GM08714 (cell line): ENCODE data around the gene ZNF678.

Experiments
- H3K4me3 ChIP-seq: fragments of 200-500 bp; sonication (Bioruptor generic); 2 replicates; pipeline ENCODE4 v1.5.1; 2014; ENCODE audit warnings: mild to moderate bottlenecking, low read length, inconsistent platforms
- ZNF274 ChIP-seq: IDR thresholded peaks from 2 replicates; pipeline ENCODE4 v1.6.1; 2012; ENCODE audit warnings: mild to moderate bottlenecking, low read depth, low read length

Gene ZNF678

GRCh38 chr1:227563324-227564201 lies at the start of gene ZNF678:
ZNF678 (plus strand) TSS chr1:227563556; CDS start chr1:227650992, 87,436 bp downstream.
- TF ChIP-seq ZNF274, result no peak
- peak within 1 kb of the TSS; percentile 92 for H3K4me3 ChIP-seq

- TF ChIP-seq ZNF274, result no peak
- H3K4me3 ChIP-seq, result no peak overlapping the region
Observed at GRCh38 chr1:227518876-227519275, 44.5 kb upstream of the ZNF678 start.

- no peak for TF ChIP-seq ZNF274
- no peak overlapping the region for H3K4me3 ChIP-seq
Observed at GRCh38 chr1:227521782-227522181, 41.6 kb upstream of the ZNF678 start.

- TF ChIP-seq ZNF274, result no peak
- no peak overlapping the region for H3K4me3 ChIP-seq
Observed at GRCh38 chr1:227526524-227526923, 36.8 kb upstream of the ZNF678 start.

GRCh38 chr1:227532019-227532619 lies 31.2 kb upstream of the ZNF678 start:
- no peak overlapping the region for H3K4me3 ChIP-seq
- no peak for TF ChIP-seq ZNF274

GRCh38 chr1:227540170-227541098 lies 22.9 kb upstream of the ZNF678 start:
- no peak for TF ChIP-seq ZNF274
- no peak overlapping the region for H3K4me3 ChIP-seq

- TF ChIP-seq ZNF274, result no peak
- H3K4me3 ChIP-seq, result no peak overlapping the region
Observed at GRCh38 chr1:227541129-227541528, 22.2 kb upstream of the ZNF678 start.

- TF ChIP-seq ZNF274, result no peak
- peak overlapping the region; percentile 65; the same call in 1 of the 2 replicates for H3K4me3 ChIP-seq
Observed at GRCh38 chr1:227541796-227542152, 21.6 kb upstream of the ZNF678 start.

- TF ChIP-seq ZNF274, result no peak
Observed at GRCh38 chr1:227542153-227543120, 20.9 kb upstream of the ZNF678 start.

GRCh38 chr1:227543283-227544066 lies 19.9 kb upstream of the ZNF678 start:
- no peak overlapping the region for H3K4me3 ChIP-seq
- no peak for TF ChIP-seq ZNF274

More at GRCh38 chr1:227542153-227543120, 20.9 kb upstream of the ZNF678 start:
- H3K4me3 ChIP-seq, result peak overlapping the region; percentile 65; the same call in 1 of the 2 replicates

GRCh38 chr1:227544067-227545050 lies 19.0 kb upstream of the ZNF678 start:
- no peak for TF ChIP-seq ZNF274
- H3K4me3 ChIP-seq, result no peak overlapping the region
